ENCODE data around the gene F12.

Gene F12

DNA sequence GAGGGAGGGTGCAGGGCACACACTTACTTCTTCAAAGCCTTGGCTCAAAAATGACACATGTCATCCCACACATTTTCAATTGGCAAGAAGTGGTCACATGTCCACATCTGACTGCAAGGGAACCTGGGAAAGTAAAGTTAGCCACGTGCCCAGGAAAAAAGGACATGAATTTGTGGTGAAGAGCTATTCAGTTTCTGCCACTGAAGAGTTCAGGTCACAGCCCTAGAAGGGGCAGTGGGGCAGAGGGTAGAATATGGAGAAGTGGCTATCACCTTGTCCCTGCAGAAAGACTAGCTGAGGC is 53.5 kb downstream of the F12 start:
- Histone ChIP-seq H2BK5ac (ENCODE audit: low read depth, low read length, poor library complexity, severe bottlenecking) (no peak overlapping the region), H3K4me3 (ENCODE audit: insufficient read depth in 1 of 2, low read depth in 1 of 2, low read length in 2 of 2) (no peak overlapping the region), H3K18ac (ENCODE audit: low read depth in 1 of 2, low read length in 2 of 2) (no peak overlapping the region), H2AFZ (ENCODE audit: low read depth, low read length) (no peak overlapping the region), H2BK15ac (ENCODE audit: low read depth, poor library complexity, severe bottlenecking) (no peak overlapping the region), H4K8ac (ENCODE audit: low read length) (no peak overlapping the region), H3K27ac (ENCODE audit: low read length, poor library complexity, severe bottlenecking) (no peak overlapping the region), H3K23ac (ENCODE audit: low read length in 2 of 2) (no peak overlapping the region), H3K36me3 (ENCODE audit: control insufficient read depth in 1 of 2, insufficient read depth in 2 of 2, low read depth in 1 of 2, low read length in 2 of 2) (no peaks in the 10 kb centered on the region), H2AK5ac (ENCODE audit: low read length, severe bottlenecking) (no peak overlapping the region), H3K4me1 (ENCODE audit: control insufficient read depth, insufficient read depth, low read depth, low read length) (peaks cover 15% of the 10 kb centered on the region), H3K27me3 (ENCODE audit: control insufficient read depth in 1 of 2, insufficient read depth in 1 of 2, low read length in 2 of 2) (peaks cover 0 to 46% of the 10 kb centered on the region in 2 experiments), H3K4ac (ENCODE audit: low read depth in 1 of 2, low read length in 2 of 2) (no peak overlapping the region), H3K4me2 (ENCODE audit: low read length, poor library complexity, severe bottlenecking) (no peak overlapping the region), H2BK12ac (ENCODE audit: low read length in 2 of 2) (no peak overlapping the region), H3K14ac (ENCODE audit: low read length in 2 of 2) (no peak overlapping the region), H2BK120ac (ENCODE audit: low read depth, low read length) (no peak overlapping the region), H3K79me1 (replicated peaks; ENCODE audit: low read length, poor library complexity, severe bottlenecking) (no peaks in the 10 kb centered on the region), H4K91ac (ENCODE audit: low read length) (no peak overlapping the region), H3K9me3 (ENCODE audit: control insufficient read depth, low read length) (peaks cover 7% of the 10 kb centered on the region), H3K9ac (ENCODE audit: low read length) (no peak overlapping the region)
- WGBS, result 27% methylated on average over 1 of the region's 1 CpG
- DNase-seq, result no peak

DNA sequence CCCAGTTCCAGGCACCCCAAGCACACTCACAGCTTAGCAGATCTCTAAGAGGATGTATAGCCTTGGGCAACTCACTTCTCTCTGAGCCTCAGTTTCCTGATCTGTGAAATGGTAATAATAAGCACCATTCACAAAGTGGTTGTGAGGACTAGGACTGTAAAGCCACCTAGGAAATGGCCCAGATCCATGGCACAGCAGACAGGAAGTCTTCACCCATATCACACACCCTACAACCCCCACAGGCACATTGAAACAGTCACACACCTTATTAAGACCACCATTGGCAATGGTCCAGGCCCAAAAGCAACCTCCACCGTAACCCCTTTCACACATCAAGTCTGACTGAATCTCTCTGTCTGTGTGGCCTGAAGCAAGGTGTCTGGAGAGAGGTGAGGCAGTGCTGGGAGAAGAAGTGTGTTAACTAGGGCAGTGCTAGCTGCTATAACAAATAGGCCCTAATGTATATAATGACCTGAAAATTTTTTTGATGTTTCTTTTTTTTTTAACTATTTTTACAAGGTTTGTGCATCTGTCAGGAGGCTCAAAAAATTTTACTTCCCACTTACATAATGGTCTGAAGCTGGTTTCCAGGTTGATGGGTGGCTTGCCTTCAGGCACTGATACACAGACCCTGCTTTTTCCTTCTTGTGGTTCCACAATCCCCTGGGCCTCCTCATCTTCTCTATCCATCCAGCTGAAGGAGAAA is 54.0 kb downstream of the F12 start:
- no CpG with 5 or more reads among the region's 1 CpG for WGBS
- Histone ChIP-seq H3K4ac (ENCODE audit: low read depth in 1 of 2, low read length in 2 of 2) (no peak overlapping the region), H2AFZ (ENCODE audit: low read depth, low read length) (no peak overlapping the region)

DNA sequence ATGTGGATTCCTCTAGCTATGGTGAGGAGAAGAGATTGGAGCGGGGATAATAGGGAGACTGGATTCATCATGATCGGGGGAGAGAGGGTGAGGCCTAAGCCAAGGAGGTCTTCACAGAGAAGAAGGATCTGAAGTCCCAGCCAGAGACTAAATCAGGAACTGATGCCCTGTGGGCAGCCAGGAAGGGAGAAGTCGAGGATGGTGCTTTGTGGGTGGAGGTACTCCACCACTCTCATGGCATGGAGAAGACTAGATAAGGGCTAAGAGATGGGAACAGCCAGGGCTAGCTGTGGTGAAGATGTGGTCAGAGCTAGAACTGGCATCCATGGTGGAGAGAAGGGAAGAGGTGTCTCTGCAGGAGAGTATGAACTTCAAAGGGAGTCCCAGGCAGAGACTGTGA is 54.7 kb downstream of the F12 start:
- Histone ChIP-seq H2BK120ac (ENCODE audit: low read depth, low read length) (no peak overlapping the region), H3K4ac (ENCODE audit: low read depth in 1 of 2, low read length in 2 of 2) (no peak overlapping the region), H3K36me3 (ENCODE audit: control insufficient read depth in 1 of 2, insufficient read depth in 2 of 2, low read depth in 1 of 2, low read length in 2 of 2) (peaks cover 5% of the 10 kb centered on the region in 2 experiments), H2BK15ac (ENCODE audit: low read depth, poor library complexity, severe bottlenecking) (no peak overlapping the region), H3K18ac (ENCODE audit: low read depth in 1 of 2, low read length in 2 of 2) (no peak overlapping the region), H3K79me1 (replicated peaks; ENCODE audit: low read length, poor library complexity, severe bottlenecking) (no peaks in the 10 kb centered on the region), H3K9ac (ENCODE audit: low read length) (no peak overlapping the region), H4K8ac (ENCODE audit: low read length) (no peak overlapping the region), H2AFZ (ENCODE audit: low read depth, low read length) (no peak overlapping the region), H3K4me3 (ENCODE audit: insufficient read depth in 1 of 2, low read depth in 1 of 2, low read length in 2 of 2) (no peak overlapping the region), H3K4me1 (ENCODE audit: control insufficient read depth, insufficient read depth, low read depth, low read length) (peaks cover 22% of the 10 kb centered on the region), H2BK12ac (ENCODE audit: low read length in 2 of 2) (no peak overlapping the region), H2AK5ac (ENCODE audit: low read length, severe bottlenecking) (peak overlapping the region; percentile 43), H3K14ac (ENCODE audit: low read length in 2 of 2) (no peak overlapping the region), H3K4me2 (ENCODE audit: low read length, poor library complexity, severe bottlenecking) (no peak overlapping the region), H4K91ac (ENCODE audit: low read length) (no peak overlapping the region), H3K27me3 (ENCODE audit: control insufficient read depth in 1 of 2, insufficient read depth in 1 of 2, low read length in 2 of 2) (peaks cover 0 to 39% of the 10 kb centered on the region in 2 experiments), H3K27ac (ENCODE audit: low read length, poor library complexity, severe bottlenecking) (no peak overlapping the region), H2BK5ac (ENCODE audit: low read depth, low read length, poor library complexity, severe bottlenecking) (no peak overlapping the region), H3K23ac (ENCODE audit: low read length in 2 of 2) (no peak overlapping the region), H3K9me3 (ENCODE audit: control insufficient read depth, low read length) (peaks cover 7% of the 10 kb centered on the region)
- DNase-seq, result no peak
- 81% methylated on average over 3 of the region's 3 CpGs for WGBS

More for the DNA sequence above, 54.0 kb downstream of the F12 start:
- Histone ChIP-seq H3K4me3 (ENCODE audit: insufficient read depth in 1 of 2, low read depth in 1 of 2, low read length in 2 of 2) (no peak overlapping the region), H3K27ac (ENCODE audit: low read length, poor library complexity, severe bottlenecking) (no peak overlapping the region), H4K91ac (ENCODE audit: low read length) (no peak overlapping the region), H3K9ac (ENCODE audit: low read length) (no peak overlapping the region), H2BK15ac (ENCODE audit: low read depth, poor library complexity, severe bottlenecking) (no peak overlapping the region), H3K4me2 (ENCODE audit: low read length, poor library complexity, severe bottlenecking) (no peak overlapping the region), H3K27me3 (ENCODE audit: control insufficient read depth in 1 of 2, insufficient read depth in 1 of 2, low read length in 2 of 2) (peaks cover 0 to 44% of the 10 kb centered on the region in 2 experiments), H3K23ac (ENCODE audit: low read length in 2 of 2) (no peak overlapping the region), H2BK120ac (ENCODE audit: low read depth, low read length) (no peak overlapping the region), H2BK12ac (ENCODE audit: low read length in 2 of 2) (no peak overlapping the region), H3K36me3 (ENCODE audit: control insufficient read depth in 1 of 2, insufficient read depth in 2 of 2, low read depth in 1 of 2, low read length in 2 of 2) (no peaks in the 10 kb centered on the region), H2AK5ac (ENCODE audit: low read length, severe bottlenecking) (peak overlapping the region; percentile 43), H3K9me3 (ENCODE audit: control insufficient read depth, low read length) (peaks cover 7% of the 10 kb centered on the region), H3K14ac (ENCODE audit: low read length in 2 of 2) (no peak overlapping the region), H3K4me1 (ENCODE audit: control insufficient read depth, insufficient read depth, low read depth, low read length) (peaks cover 16% of the 10 kb centered on the region), H3K79me1 (replicated peaks; ENCODE audit: low read length, poor library complexity, severe bottlenecking) (no peaks in the 10 kb centered on the region), H2BK5ac (ENCODE audit: low read depth, low read length, poor library complexity, severe bottlenecking) (no peak overlapping the region), H4K8ac (ENCODE audit: low read length) (no peak overlapping the region), H3K18ac (ENCODE audit: low read depth in 1 of 2, low read length in 2 of 2) (no peak overlapping the region)
- DNase-seq, result no peak

DNA sequence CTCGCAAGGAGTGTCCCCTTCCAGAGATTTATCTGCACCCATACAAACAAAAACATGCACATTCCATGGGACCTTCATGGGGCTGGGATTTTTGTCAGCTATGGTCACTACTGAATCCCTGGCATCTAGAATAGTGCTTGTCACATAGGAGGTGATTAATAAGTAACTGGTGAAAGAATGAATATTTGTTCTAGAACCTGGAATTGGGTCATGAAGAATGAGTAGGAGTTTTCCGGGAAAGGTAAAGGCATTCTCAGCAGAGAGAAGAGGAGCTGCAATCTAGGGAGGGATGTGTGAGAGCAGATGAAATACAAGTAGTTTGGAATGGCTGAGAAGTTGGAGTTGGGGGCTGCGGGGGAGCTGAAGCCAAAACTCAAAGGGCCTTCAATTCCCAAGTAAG is 55.1 kb downstream of the F12 start:
- Histone ChIP-seq H3K14ac (ENCODE audit: low read length in 2 of 2) (no peak overlapping the region), H2AFZ (ENCODE audit: low read depth, low read length) (no peak overlapping the region)
- 97% methylated on average over 3 of the region's 3 CpGs for WGBS

More for the DNA sequence above, 55.1 kb downstream of the F12 start:
- Histone ChIP-seq H3K4ac (ENCODE audit: low read depth in 1 of 2, low read length in 2 of 2) (no peak overlapping the region), H4K91ac (ENCODE audit: low read length) (no peak overlapping the region), H2BK15ac (ENCODE audit: low read depth, poor library complexity, severe bottlenecking) (no peak overlapping the region), H3K36me3 (ENCODE audit: control insufficient read depth in 1 of 2, insufficient read depth in 2 of 2, low read depth in 1 of 2, low read length in 2 of 2) (peaks cover 5 to 10% of the 10 kb centered on the region in 2 experiments), H3K79me1 (replicated peaks; ENCODE audit: low read length, poor library complexity, severe bottlenecking) (no peaks in the 10 kb centered on the region), H3K9ac (ENCODE audit: low read length) (no peak overlapping the region), H3K4me3 (ENCODE audit: insufficient read depth in 1 of 2, low read depth in 1 of 2, low read length in 2 of 2) (no peak overlapping the region), H3K4me2 (ENCODE audit: low read length, poor library complexity, severe bottlenecking) (no peak overlapping the region), H2BK12ac (ENCODE audit: low read length in 2 of 2) (no peak overlapping the region), H3K18ac (ENCODE audit: low read depth in 1 of 2, low read length in 2 of 2) (no peak overlapping the region), H3K27ac (ENCODE audit: low read length, poor library complexity, severe bottlenecking) (no peak overlapping the region), H2BK5ac (ENCODE audit: low read depth, low read length, poor library complexity, severe bottlenecking) (no peak overlapping the region), H2BK120ac (ENCODE audit: low read depth, low read length) (no peak overlapping the region), H3K4me1 (ENCODE audit: control insufficient read depth, insufficient read depth, low read depth, low read length) (peaks cover 23% of the 10 kb centered on the region), H3K27me3 (ENCODE audit: control insufficient read depth in 1 of 2, insufficient read depth in 1 of 2, low read length in 2 of 2) (peaks cover 0 to 34% of the 10 kb centered on the region in 2 experiments), H3K23ac (ENCODE audit: low read length in 2 of 2) (no peak overlapping the region), H3K9me3 (ENCODE audit: control insufficient read depth, low read length) (peaks cover 7% of the 10 kb centered on the region), H4K8ac (ENCODE audit: low read length) (no peak overlapping the region), H2AK5ac (ENCODE audit: low read length, severe bottlenecking) (no peak overlapping the region)
- no peak for DNase-seq
